K562 treated with DMSO at 1 percent for 48 hours (cell line): ENCODE measurements around the gene MAZ. TPM values are rescaled to one million over a fixed set of nuclear protein-coding genes. Genes with fewer than 3 reads are reported as not detected.

Source experiments
- total RNA-seq: library from RNA; unstranded; fragments of 300-600 nt; gene quantifications from 2 replicates; pipeline ENCODE4 v1.2.3, GENCODE V29; 2022; ENCODE audit warnings: low replicate concordance; ENCODE audit errors: extremely low read depth

The MAZ gene
- total RNA-seq = not detected in 2 replicates

DNA sequence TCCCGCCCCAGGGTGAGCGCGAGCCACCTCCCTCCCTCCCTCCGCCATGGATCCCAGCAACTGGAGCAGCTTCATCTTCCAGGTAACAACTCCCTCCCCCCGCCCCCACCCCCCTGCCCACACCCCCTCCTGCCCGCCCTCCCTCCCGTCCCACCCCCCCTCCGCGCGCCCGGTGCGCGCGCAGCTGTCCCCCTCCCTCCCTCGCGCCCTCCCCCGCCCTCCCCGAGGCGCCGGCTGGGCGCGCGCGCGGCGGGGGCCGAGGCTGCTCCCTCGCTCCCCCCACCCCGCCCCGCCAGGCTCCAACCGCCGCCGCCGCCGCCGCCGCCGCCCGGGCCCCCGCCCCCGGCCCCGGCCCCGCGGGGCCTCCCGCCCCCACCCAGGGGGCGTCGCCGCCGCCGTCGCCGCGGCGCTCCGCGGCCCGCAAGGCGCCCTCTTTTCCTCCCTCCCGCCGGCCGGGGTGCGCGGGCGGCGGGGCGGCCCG, at the start of gene MAZ:
Gene MAZ (plus strand): TSS at position 431 of the 481 bp plus-strand sequence. CDS start 173 bp downstream, outside the sequence.

GRCh38 chr16:29777576-29778350, 28.6 kb upstream of the MAZ start, which contains the start of gene ZG16:
TSS of gene ZG16 (plus strand) at chr16:29778256. CDS start at chr16:29779267, 1,011 bp downstream.

DNA sequence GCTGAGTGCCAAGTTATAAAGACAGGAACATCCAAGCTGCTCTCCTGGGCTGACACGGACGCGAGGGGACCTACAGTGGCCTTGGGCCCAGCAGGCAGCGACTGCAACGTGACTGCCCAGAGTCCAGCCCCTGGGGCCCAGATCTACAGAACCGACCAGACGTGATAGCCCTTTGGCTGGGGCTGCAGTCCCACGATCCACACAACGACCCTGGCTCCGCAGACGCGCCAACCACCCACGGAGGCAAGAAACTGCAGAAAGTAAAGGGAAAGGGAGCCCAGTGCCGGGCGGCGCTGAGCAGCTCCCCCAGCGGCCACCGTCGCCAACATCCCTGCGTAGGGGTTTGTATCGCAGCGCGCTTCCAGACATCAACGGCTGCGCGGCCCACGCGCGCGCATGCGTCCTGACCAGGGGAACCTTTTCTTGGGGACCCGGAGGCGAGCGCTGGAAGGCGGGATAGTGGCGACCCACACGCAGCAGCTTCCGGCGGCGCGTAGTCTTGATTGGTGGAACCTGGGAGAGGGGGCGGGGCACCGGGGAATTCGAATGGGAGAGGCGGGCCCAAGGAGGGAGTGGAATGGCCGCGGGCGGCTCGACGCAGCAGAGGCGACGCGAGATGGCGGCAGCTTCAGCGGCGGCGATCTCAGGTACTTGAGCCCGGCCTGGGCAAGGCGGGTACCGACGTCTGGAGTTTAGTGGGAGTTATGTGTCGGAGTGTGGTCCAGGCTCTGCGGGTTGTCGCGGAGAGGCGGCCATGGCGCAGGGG, 16.0 kb upstream of the MAZ start, which contains the start of gene KIF22:
Gene KIF22 (plus strand): TSS at position 569 of the 766 bp plus-strand sequence. CDS start 9 bp downstream, at position 578.

GRCh38 chr16:29811896-29812665, 5.8 kb downstream of the MAZ start, which contains the start of gene PRRT2:
TSS of gene PRRT2 (plus strand) at chr16:29812193. CDS start at chr16:29813055, 862 bp downstream.

DNA sequence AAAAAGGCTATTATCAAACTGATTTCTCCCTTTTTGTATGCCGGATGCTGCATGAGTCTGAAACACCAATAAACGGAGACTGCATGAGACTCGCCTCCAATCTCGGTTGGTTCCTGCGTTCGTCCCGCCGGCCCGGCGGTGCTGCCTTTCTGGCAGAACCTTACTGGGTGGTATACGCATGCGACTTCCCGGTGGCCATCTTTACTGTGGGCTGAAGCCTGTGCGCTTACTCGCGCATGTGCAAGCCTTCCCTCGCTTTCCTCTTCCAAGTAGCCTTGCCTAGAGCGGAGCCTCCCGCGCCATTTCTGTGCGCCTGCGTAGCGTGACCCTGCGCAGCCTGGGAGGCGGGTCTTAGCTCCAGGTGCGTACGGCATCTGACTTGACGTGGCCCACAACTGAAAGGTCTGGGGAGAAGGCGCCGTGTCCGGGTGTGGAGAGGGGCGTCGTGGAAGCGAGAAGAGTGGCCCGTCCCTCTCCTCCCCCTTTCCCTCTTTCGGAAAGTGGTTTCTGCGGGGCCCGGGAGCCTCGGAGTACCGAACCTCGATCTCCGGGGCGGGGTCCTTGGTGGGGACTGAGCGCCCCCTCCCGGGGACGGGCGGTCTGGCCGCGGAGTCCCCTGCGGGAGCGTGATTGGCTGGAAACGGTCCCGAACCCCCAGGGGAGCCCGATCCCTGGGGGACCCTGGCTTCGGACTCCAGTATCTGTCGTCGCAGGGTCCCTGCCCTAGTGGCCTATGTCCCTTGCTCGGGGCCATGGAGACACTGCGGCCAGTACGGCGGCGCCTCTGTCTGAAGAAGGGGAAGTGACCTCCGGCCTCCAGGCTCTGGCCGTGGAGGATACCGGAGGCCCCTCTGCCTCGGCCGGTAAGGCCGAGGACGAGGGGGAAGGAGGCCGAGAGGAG, 9.7 kb downstream of the MAZ start, which contains the start of gene PAGR1:
Gene PAGR1 (plus strand): TSS at position 360 of the 901 bp plus-strand sequence. CDS start 374 bp downstream, at position 734.

DNA sequence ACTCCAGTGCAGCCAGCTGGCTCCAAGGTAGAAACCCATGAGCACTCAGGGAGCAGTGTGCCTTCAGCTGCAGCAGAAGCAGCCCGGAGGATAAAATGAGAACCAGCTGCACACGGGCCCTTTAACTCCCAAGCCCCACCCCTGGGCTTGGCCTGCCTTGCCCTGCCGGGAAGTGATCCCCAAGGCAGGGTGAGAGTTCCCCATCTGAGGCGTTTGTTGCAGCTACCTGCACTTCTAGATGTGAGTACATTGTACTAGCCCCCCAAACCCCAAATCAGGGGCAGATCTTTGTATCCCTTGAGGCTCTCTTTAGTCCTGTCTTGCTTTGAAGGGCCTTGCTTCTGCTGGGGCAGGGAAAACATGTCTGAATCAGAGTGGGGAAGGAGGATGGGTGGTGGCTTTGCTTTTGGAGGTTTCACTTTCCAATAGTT, 14.0 kb downstream of the MAZ start, which contains the start of gene MVP:
Gene MVP (plus strand): TSS at position 192 of the 431 bp plus-strand sequence. CDS start 10,088 bp downstream, outside the sequence.

Other genes starting within 250 kb of the MAZ start
- gene SPN, start 143.3 kb upstream of the MAZ start, total RNA-seq = not detected in 2 replicates
- 166 TPM in 1 of 2 replicates, not detected in the other for gene QPRT, start 127.3 kb upstream of the MAZ start, total RNA-seq
- not detected in 2 replicates for gene C16orf54, start 60.5 kb upstream of the MAZ start, total RNA-seq
- gene ZG16, start 28.3 kb upstream of the MAZ start, total RNA-seq = not detected in 2 replicates
- gene KIF22, start 15.8 kb upstream of the MAZ start, total RNA-seq = 188 TPM in 1 of 2 replicates, not detected in the other
- not detected in 2 replicates for gene PRRT2, start 5.7 kb downstream of the MAZ start, total RNA-seq
- not detected in 2 replicates for gene PAGR1, start 9.6 kb downstream of the MAZ start, total RNA-seq
- not detected in 2 replicates for gene MVP, start 13.9 kb downstream of the MAZ start, total RNA-seq
- not detected in 2 replicates for gene CDIPT, start 56.7 kb downstream of the MAZ start, total RNA-seq
- gene SEZ6L2, start 93.0 kb downstream of the MAZ start, total RNA-seq = not detected in 2 replicates
- gene ASPHD1, start 94.0 kb downstream of the MAZ start, total RNA-seq = not detected in 2 replicates
- gene KCTD13, start 119.7 kb downstream of the MAZ start, total RNA-seq = not detected in 2 replicates
- gene TMEM219, start 155.6 kb downstream of the MAZ start, total RNA-seq = not detected in 2 replicates
- gene TAOK2, start 167.3 kb downstream of the MAZ start, total RNA-seq = not detected in 2 replicates
- gene HIRIP3, start 189.1 kb downstream of the MAZ start, total RNA-seq = not detected in 2 replicates
- not detected in 2 replicates for gene INO80E, start 189.7 kb downstream of the MAZ start, total RNA-seq
- gene DOC2A, start 204.5 kb downstream of the MAZ start, total RNA-seq = not detected in 2 replicates
- gene C16orf92, start 216.7 kb downstream of the MAZ start, total RNA-seq = not detected in 2 replicates
- not detected in 2 replicates for gene TLCD3B, start 224.7 kb downstream of the MAZ start, total RNA-seq